Mesothelial cell of epicardium (in vitro differentiated cells): ENCODE measurements around the gene APOBEC3F. TPM values are rescaled to one million over a fixed set of nuclear protein-coding genes. Genes with fewer than 3 reads are reported as not detected.
"Not testable (repeated sequence)": the region's sequence is repeated elsewhere in the genome, so short reads cannot be mapped to it uniquely, and the experiment has no call there.

Experiments used
- DNase-seq, 2 experiments: peaks; one replicate each; pipeline ENCODE4 v3.0.0; 2021; ENCODE audit warnings: low spot score in 2 of 2; ENCODE audit not compliant: unreplicated experiment in 2 of 2
- H3K27ac Mint-ChIP-seq: 2 replicates; pipeline ENCODE4 v1.8.0; 2021; ENCODE audit warnings: mixed read lengths
- H3K27me3 Mint-ChIP-seq: 2 replicates; pipeline ENCODE4 v1.8.0; 2021; ENCODE audit warnings: low read depth, mixed read lengths
- H3K36me3 Mint-ChIP-seq: 2 replicates; pipeline ENCODE4 v1.8.0; 2021; ENCODE audit warnings: mixed read lengths
- H3K4me1 Mint-ChIP-seq: 2 replicates; pipeline ENCODE4 v1.8.0; 2021; ENCODE audit warnings: mixed read lengths
- H3K4me3 Mint-ChIP-seq: 2 replicates; pipeline ENCODE4 v1.8.0; 2021; ENCODE audit warnings: mild to moderate bottlenecking, moderate library complexity, mixed read lengths
- H3K9me3 Mint-ChIP-seq: 2 replicates; pipeline ENCODE4 v1.8.0; 2021; ENCODE audit warnings: mixed read lengths
- total RNA-seq: library from RNA; stranded (reverse); gene quantifications from 3 replicates; pipeline ENCODE4 v1.2.1, GENCODE V29; 2021
- TF ChIP-seq, protein P1 (sequence below): fragments of 200-600 bp; sonication (generic); IDR thresholded peaks from one replicate; pipeline ENCODE4 v1.5.0; 2021; ENCODE audit warnings: antibody characterized with exemption; ENCODE audit not compliant: unreplicated experiment

APOBEC3F gene
- total RNA-seq, 1 donor from 2014 or later, result 23.8 TPM

DNA sequence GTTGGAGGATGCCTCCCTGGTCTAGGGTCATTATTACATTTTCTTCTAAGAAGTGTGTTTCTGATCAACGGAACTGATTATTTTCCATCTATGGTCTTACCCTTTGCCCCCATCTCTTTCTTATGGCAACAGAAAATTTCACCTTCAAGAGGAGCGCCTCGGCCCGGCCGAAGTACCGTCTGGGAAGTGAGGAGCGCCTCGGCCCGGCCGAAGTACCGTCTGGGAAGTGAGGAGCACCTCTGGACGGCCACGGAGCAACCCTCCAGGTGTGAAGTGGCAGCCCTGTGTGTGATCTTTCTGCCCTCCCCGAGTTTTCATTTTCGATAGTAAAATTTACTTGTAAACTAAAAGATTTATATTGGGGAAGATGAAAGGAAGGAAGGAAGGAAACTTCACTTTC, 29.7 kb upstream of the APOBEC3F start:
- Mint-ChIP-seq H3K36me3 (no peaks in the 10 kb centered on the region), H3K27ac (no peak overlapping the region), H3K9me3 (peaks cover 3% of the 10 kb centered on the region), H3K4me1 (peaks cover 40% of the 10 kb centered on the region), H3K27me3 (no peaks in the 10 kb centered on the region), H3K4me3 (no peak overlapping the region)
- TF ChIP-seq, protein P1, sequence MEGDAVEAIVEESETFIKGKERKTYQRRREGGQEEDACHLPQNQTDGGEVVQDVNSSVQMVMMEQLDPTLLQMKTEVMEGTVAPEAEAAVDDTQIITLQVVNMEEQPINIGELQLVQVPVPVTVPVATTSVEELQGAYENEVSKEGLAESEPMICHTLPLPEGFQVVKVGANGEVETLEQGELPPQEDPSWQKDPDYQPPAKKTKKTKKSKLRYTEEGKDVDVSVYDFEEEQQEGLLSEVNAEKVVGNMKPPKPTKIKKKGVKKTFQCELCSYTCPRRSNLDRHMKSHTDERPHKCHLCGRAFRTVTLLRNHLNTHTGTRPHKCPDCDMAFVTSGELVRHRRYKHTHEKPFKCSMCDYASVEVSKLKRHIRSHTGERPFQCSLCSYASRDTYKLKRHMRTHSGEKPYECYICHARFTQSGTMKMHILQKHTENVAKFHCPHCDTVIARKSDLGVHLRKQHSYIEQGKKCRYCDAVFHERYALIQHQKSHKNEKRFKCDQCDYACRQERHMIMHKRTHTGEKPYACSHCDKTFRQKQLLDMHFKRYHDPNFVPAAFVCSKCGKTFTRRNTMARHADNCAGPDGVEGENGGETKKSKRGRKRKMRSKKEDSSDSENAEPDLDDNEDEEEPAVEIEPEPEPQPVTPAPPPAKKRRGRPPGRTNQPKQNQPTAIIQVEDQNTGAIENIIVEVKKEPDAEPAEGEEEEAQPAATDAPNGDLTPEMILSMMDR, result no peak
- DNase-seq, result no peak

DNA sequence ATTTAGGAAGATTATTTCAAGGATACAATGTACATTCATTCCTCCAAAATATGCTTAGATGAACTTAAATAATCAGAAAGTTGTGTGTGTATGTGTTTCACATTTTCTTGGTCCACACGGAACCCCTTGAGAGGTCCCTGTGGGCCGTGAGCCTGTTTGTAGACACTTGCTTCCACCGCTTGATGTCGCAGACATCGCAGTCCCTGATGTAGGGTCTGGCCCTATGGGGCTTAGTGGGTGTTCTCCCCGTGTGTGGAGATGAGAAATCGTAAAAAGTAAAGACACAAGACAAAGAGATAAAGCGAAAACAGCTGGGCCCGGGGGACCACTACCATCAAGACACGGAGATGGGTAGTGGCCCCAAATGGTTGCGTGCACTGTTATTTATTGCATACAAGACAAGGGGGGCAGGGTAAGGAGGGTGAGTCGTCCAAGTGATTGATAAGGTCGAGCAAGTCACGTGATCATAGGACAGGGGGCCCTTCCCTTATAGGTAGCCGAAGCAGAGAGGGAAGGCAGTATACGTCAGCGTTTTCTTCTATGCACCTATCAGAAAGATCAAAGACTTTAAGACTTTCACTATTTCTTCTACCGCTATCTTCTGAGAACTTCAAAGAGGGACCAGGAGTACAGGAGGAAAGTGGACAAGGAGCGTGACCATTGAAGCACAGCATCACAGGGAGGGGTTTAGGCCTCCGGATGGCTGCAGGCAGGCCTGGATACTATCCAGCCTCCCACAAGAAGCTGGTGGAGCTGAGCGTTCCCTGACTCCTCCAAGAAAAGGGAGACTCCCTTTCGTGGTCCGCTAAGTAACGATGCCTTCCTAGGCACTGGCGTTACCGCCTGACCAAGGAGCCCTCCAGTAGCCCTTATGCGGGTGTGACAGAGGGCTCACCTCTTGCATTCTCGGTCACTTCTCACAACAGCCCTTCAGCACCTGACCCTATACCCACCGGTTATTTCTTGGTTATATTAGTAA, 27.8 kb upstream of the APOBEC3F start:
- Mint-ChIP-seq H3K27me3 (no peaks in the 10 kb centered on the region), H3K4me1 (peaks cover 43% of the 10 kb centered on the region), H3K27ac (peak overlapping the region; percentile 77), H3K4me3 (peak overlapping the region; percentile 40), H3K9me3 (no peaks in the 10 kb centered on the region), H3K36me3 (peaks cover 2% of the 10 kb centered on the region)
- TF ChIP-seq, protein P1, result no peak
- no peak for DNase-seq

DNA sequence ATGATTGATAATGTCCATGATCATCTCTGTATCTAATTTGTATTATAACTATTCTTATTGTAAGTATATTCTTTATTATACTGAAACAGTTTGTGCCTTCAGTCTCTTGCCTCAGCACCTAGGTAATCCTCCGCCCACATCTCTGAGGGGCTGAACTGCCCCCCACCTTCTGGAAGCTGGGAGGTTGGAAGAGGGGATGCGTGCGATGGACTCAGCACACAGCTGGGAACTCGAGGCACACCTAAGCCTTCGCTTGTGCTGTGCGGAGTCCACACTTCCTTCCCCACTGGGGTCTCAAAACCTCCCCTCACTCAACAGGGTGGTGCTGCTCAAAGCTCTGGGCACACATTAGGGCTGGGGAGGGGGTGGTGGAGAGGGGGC, 27.1 kb upstream of the APOBEC3F start:
- H3K4me3 Mint-ChIP-seq, result peak overlapping the region; percentile 75
- not testable (repeated sequence) for H3K36me3 Mint-ChIP-seq, H3K9me3 Mint-ChIP-seq, H3K27me3 Mint-ChIP-seq, DNase-seq
- peak overlapping the region; percentile 96 for H3K27ac Mint-ChIP-seq
- H3K4me1 Mint-ChIP-seq, result peaks cover 45% of the 10 kb centered on the region

DNA sequence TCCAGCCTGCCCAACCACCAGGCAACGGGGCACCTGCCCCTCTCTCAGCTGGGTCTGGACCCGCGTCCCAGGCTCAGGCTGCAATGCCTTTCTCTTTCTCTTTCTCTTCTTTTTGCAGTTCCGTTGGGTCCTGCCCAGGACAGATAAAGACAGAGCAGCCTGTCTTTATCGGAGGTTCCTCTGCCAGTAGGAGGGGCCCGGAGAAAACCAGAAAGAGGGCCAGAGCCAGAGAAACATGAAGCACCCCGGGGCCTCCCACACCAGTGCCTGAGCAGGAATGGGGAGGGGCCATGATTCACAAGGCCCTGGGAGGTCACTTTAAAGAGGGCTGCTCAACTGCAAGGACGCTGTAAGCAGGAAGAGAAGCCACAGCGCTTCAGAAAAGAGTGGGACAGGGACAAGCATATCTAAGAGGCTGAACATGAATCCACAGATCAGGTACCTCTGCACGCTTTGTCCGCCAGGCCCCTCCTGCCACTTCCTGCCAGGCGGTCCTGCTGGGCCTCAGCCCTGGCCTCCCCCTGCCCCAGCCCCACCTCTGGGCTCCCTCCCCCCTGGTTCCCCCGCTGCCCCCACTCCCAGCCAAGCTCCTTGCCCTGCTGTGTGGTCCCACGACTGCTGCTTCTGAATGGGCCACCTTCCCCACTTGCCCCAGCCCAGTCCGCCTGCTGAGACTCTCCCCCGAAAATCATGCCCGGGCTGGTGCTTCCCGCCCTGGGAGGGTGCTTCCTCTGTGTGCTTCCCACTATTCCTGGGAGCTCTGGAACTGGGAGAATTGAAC, 26.5 kb upstream of the APOBEC3F start, which contains the start of gene APOBEC3C:
TSS of gene APOBEC3C (plus strand) at position 316 of the 781 bp plus-strand sequence. CDS start at position 422, 106 bp downstream.
- Mint-ChIP-seq H3K27me3 (no peaks in the 10 kb centered on the region), H3K4me1 (peaks cover 45% of the 10 kb centered on the region), H3K36me3 (peaks cover 2% of the 10 kb centered on the region), H3K27ac (peak within 1 kb of the TSS; percentile 96), H3K4me3 (peak within 1 kb of the TSS; percentile 75), H3K9me3 (no peaks in the 10 kb centered on the region)
- TF ChIP-seq, protein P1, result no peak
- DNase-seq, result peak in 1 of 2 experiments; percentile 65

DNA sequence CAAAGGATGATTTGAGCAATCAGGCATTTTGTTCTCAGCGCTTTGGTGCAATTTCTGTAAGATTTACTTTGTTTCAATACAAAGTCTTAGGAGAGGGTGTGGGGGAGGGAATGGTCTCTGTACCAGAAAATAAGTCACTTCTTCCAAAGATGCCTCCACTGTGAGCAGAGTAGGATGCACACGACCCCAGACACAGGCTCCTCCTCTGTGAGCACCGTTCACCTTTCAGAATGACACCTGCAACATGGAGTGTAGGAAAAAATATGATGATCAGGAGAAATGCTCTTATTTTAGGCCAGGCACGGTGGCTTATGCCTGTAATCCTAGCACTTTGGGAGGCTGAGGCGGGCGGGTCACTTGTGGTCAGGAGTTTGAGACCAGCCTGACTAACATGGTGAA, 25.9 kb upstream of the APOBEC3F start:
- H3K27ac Mint-ChIP-seq, result peak overlapping the region; percentile 96
- H3K4me3 Mint-ChIP-seq, result peak overlapping the region; percentile 75
- H3K27me3 Mint-ChIP-seq, H3K36me3 Mint-ChIP-seq, DNase-seq, H3K9me3 Mint-ChIP-seq: not testable (repeated sequence)
- peaks cover 48% of the 10 kb centered on the region for H3K4me1 Mint-ChIP-seq

DNA sequence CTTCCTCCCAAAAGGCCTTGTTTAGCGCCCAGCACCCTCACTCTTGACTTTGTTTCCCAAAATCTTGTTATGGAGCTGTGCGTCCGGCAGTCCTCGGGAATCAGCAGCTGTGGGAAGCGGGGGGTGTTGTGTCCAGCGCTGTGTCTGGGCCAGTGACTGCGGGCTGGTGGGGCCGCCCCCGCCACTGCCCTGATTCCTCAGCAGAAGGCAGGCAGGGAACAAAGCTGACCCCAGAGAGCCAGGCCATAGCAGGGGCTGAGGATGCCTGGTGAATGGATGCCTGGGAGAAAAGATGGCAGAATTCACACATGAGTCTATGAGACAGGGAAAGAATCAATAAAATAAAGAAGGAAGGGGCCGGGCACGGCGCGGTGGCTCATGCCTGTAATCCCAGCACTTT, 24.1 kb upstream of the APOBEC3F start:
- Mint-ChIP-seq H3K9me3 (no peaks in the 10 kb centered on the region), H3K27ac (no peak overlapping the region), H3K4me3 (no peak overlapping the region), H3K4me1 (peaks cover 62% of the 10 kb centered on the region), H3K36me3 (peaks cover 2% of the 10 kb centered on the region), H3K27me3 (no peaks in the 10 kb centered on the region)
- TF ChIP-seq, protein P1, result no peak
- DNase-seq, result no peak
